A673 (cell line): ENCODE data around the gene APMAP. TPM values are rescaled to one million over a fixed set of nuclear protein-coding genes. Genes with fewer than 3 reads are reported as not detected.

Experiments
- BruUV-seq: library from RNA; stranded (reverse); fragments of 400-500 nt; replicated peaks from 2 replicates; lab custom pipeline; 2021; lab: Mats Ljungman, UMichigan
- CTCF ChIA-PET: fragments of 300-600 bp; sonication (Branson Sonifier 250); formaldehyde crosslinking; loops from one replicate; lab custom pipeline; 2022; ENCODE audit warnings: antibody characterized with exemption; lab: Charles Lee
- POLR2A ChIA-PET: fragments of 300-600 bp; sonication (Branson Sonifier 250); formaldehyde crosslinking; loops from one replicate; lab custom pipeline; 2022; ENCODE audit warnings: antibody characterized with exemption; ENCODE audit not compliant: low non-redundant PET; lab: Charles Lee
- DNase-seq: peaks from one replicate; pipeline ENCODE4 v3.0.0-alpha.2; 2015; ENCODE audit warnings: low spot score
- H3K27ac ChIP-seq: fragments of 200-600 bp; sonication (generic); 2 replicates; pipeline ENCODE4 v1.5.1; 2016; ENCODE audit warnings: mixed run types, low read depth, mild to moderate bottlenecking, mixed read lengths, antibody characterized with exemption, low read length; ENCODE audit not compliant: poor library complexity, severe bottlenecking
- H3K27me3 ChIP-seq: fragments of 200-600 bp; sonication (generic); replicated peaks from 2 replicates; pipeline ENCODE4 v1.6.1; 2017; ENCODE audit warnings: mixed run types, low read depth, mild to moderate bottlenecking, mixed read lengths, antibody characterized with exemption, low read length; ENCODE audit not compliant: insufficient read depth, poor library complexity
- H3K36me3 ChIP-seq: fragments of 200-600 bp; sonication (generic); 2 replicates; pipeline ENCODE4 v1.6.1; 2016; ENCODE audit warnings: mixed run types, mild to moderate bottlenecking, mixed read lengths, antibody characterized with exemption, low read length; ENCODE audit not compliant: insufficient read depth, poor library complexity, severe bottlenecking
- H3K4me1 ChIP-seq: fragments of 200-600 bp; sonication (generic); 2 replicates; pipeline ENCODE4 v1.6.1; 2017; ENCODE audit warnings: mixed run types, mild to moderate bottlenecking, mixed read lengths, antibody characterized with exemption, low read length; ENCODE audit not compliant: insufficient read depth, poor library complexity, severe bottlenecking
- H3K4me3 ChIP-seq: fragments of 200-600 bp; sonication (generic); 2 replicates; pipeline ENCODE4 v1.5.1; 2016; ENCODE audit warnings: low read depth, mixed run types, mild to moderate bottlenecking, mixed read lengths, low read length; ENCODE audit not compliant: poor library complexity, severe bottlenecking
- H3K9me3 ChIP-seq: fragments of 200-600 bp; sonication (generic); 2 replicates; pipeline ENCODE4 v1.6.1; 2016; ENCODE audit warnings: mixed run types, low read depth, mild to moderate bottlenecking, mixed read lengths, antibody characterized with exemption, low read length; ENCODE audit not compliant: poor library complexity, severe bottlenecking
- EZH2 ChIP-seq: fragments of 200-600 bp; sonication (generic); IDR thresholded peaks from 2 replicates; pipeline ENCODE4 v1.6.1; 2017; ENCODE audit warnings: borderline replicate concordance, low read depth, mild to moderate bottlenecking, mixed read lengths, antibody characterized with exemption, low read length; ENCODE audit not compliant: poor library complexity, severe bottlenecking
- intact Hi-C: fragments of 100-400 bp; cut with micrococcal nuclease; formaldehyde crosslinking; loops from one replicate; pipeline ENCODE4 v1.10.0; 2022; ENCODE audit not compliant: unreplicated experiment
- total RNA-seq: library from RNA; stranded (reverse); gene quantifications from 2 replicates; pipeline ENCODE4 v1.2.3, GENCODE V29; 2021
- TF ChIP-seq, protein P1 (sequence below): fragments of 300-800, 200-600 bp; sonication (generic); conservative IDR thresholded peaks from 2 replicates; pipeline ENCODE4 v1.5.1; 2017; ENCODE audit warnings: low read depth, mild to moderate bottlenecking, antibody characterized with exemption, low read length, moderate library complexity, mixed read lengths

The APMAP gene
- total RNA-seq, 1 experiment from 2014 or later, result 70.3 TPM

DNA sequence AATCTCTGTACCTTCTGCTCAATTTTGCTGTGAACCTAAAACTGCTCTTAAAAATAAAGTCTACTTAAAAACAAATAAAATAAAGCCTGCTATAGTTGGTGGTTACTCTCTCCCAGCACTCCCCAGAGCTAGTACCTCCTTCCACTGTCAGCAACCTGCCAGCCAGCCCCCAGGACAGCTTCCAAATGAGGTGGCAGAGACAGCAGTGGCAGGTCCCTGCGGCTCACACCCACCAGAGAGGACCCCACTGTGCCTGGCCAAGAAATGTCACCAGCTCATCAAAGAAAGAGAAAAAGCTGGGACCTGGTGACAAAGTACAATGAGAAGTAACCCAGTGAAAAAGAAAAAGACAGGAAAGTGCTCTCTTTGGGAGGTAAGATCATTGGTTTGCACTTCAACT, 15.2 kb downstream of the APMAP start:
- Histone ChIP-seq H3K9me3 (peaks cover 3% of the 10 kb centered on the region), H3K4me1 (no peaks in the 10 kb centered on the region), H3K27me3 (no peaks in the 10 kb centered on the region), H3K27ac (no peak overlapping the region), H3K36me3 (peaks cover 22% of the 10 kb centered on the region), H3K4me3 (no peak overlapping the region)
- intact Hi-C loops, result no loop called here
- POLR2A ChIA-PET, result no interaction called here
- no peak for TF ChIP-seq EZH2
- TF ChIP-seq, protein P1, sequence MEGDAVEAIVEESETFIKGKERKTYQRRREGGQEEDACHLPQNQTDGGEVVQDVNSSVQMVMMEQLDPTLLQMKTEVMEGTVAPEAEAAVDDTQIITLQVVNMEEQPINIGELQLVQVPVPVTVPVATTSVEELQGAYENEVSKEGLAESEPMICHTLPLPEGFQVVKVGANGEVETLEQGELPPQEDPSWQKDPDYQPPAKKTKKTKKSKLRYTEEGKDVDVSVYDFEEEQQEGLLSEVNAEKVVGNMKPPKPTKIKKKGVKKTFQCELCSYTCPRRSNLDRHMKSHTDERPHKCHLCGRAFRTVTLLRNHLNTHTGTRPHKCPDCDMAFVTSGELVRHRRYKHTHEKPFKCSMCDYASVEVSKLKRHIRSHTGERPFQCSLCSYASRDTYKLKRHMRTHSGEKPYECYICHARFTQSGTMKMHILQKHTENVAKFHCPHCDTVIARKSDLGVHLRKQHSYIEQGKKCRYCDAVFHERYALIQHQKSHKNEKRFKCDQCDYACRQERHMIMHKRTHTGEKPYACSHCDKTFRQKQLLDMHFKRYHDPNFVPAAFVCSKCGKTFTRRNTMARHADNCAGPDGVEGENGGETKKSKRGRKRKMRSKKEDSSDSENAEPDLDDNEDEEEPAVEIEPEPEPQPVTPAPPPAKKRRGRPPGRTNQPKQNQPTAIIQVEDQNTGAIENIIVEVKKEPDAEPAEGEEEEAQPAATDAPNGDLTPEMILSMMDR, result no peak
- DNase-seq, result no peak
- CTCF ChIA-PET, result no interaction called here
- no TSS peak for BruUV-seq

DNA sequence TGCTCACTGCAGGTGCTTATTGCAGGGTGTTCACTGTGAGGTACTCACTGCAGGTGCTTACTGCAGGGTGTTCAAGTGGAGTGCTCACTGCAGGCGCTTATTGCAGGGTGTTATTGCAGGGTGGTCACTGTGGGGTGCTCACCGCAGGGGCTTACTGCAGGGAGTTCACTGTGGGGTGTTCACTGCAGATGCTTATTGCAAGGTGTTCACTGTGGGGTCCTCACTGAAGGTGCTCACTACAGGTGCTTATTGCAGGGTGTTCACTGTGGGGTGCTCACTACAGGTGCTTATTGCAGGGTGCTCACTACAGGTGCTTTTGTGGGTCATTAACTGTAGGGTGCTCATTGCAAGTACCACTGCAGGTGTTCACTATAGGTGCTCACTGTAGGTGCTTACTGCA, 20.2 kb downstream of the APMAP start:
- DNase-seq, result no peak
- ChIA-PET POLR2A (no interaction called here), CTCF (no interaction called here)
- H3K9me3 ChIP-seq, result peaks cover 3% of the 10 kb centered on the region
- H3K4me3 ChIP-seq, result no peak overlapping the region
- no peaks in the 10 kb centered on the region for H3K4me1 ChIP-seq
- no peak overlapping the region for H3K27ac ChIP-seq
- BruUV-seq, result no TSS peak
- H3K27me3 ChIP-seq, result no peaks in the 10 kb centered on the region
- TF ChIP-seq EZH2, result no peak
- TF ChIP-seq, protein P1, result no peak
- peaks cover 25% of the 10 kb centered on the region for H3K36me3 ChIP-seq
- intact Hi-C loops, result no loop called here

DNA sequence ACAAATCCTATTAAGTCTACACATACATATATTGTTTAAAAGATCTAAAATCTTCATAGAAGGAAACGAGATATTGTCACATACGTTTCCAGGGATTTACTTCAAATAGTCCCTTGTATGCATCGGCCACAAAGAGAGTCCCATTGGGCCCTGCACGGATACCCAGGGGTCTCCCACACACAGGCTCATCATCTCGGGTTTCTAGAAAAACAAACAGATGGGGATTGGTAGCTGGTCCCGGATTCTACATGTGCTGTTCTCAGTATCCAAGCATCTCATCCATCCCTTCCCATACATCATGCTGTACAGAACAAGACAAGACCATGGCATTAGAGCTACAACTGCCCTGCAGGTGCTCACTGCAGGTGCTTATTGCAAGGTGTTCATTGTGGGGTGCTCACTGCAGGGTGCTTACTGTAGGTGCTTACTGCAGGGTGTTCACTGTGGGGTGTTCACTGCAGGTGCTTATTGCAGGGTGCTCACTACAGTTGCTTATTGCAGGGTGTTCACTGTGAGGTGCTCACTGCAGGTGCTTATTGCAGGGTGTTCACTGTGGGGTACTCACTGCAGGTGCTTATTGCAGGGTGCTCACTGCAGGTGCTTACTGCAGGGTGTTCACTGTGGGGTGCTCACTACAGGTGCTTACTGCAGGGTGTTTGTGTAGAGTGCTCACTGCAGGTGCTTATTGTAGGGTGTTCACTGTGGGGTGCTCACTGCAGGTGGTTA, 21.0 kb downstream of the APMAP start:
- Histone ChIP-seq H3K9me3 (peaks cover 3% of the 10 kb centered on the region), H3K27me3 (no peaks in the 10 kb centered on the region), H3K4me1 (no peaks in the 10 kb centered on the region), H3K36me3 (peaks cover 17% of the 10 kb centered on the region), H3K4me3 (no peak overlapping the region), H3K27ac (no peak overlapping the region)
- POLR2A ChIA-PET, result no interaction called here
- DNase-seq, result no peak
- TF ChIP-seq EZH2, result no peak
- CTCF ChIA-PET, result no interaction called here
- no TSS peak for BruUV-seq
- intact Hi-C loops, result no loop called here

DNA sequence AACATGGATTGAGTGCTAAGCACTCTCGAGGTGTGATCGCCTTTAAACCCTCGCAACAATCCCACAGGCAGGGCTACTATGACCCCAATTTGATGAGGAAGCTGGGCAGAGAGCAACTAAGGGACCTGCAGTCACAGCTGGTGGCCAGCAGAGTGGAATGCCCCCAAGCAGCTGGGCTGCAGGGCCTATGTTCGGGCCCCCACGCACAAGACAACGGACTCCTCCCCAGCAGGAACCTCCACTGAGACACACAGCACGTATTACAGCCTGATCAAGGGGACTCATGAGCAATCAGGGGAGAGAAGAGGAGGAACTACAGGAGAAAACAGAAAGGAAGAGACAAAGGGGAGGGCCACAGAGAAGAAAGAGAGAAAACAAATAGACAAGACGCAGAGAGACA, 21.8 kb downstream of the APMAP start:
- no peaks in the 10 kb centered on the region for H3K9me3 ChIP-seq
- ChIA-PET CTCF (no interaction called here), POLR2A (no interaction called here)
- TF ChIP-seq, protein P1, result no peak
- no peak for TF ChIP-seq EZH2
- no peak overlapping the region for H3K4me3 ChIP-seq
- no peak for DNase-seq
- intact Hi-C loops, result no loop called here
- H3K4me1 ChIP-seq, result no peaks in the 10 kb centered on the region
- peaks cover 17% of the 10 kb centered on the region for H3K36me3 ChIP-seq
- no peaks in the 10 kb centered on the region for H3K27me3 ChIP-seq
- no TSS peak for BruUV-seq
- no peak overlapping the region for H3K27ac ChIP-seq
